Measurements from ENCODE around the gene FOSB. TPM values are rescaled to one million over a fixed set of nuclear protein-coding genes. Genes with fewer than 3 reads are reported as not detected.

FOSB gene
- total and polyA plus RNA-seq, 9 of the 15 experiments (the other 6 are each of a cell fraction or from before 2014, with no cell fraction given) = 0.11 to 2.7 (median 0.73) TPM

GRCh38 chr19:45506989-45507871, 39.4 kb downstream of the FOSB start, which contains the start of gene VASP (continued):
- TF ChIP-seq BCLAF1 (IDR thresholded peaks at IDR 0.05; ENCODE audit: borderline replicate concordance in 1 of 2, control insufficient read depth in 1 of 2, low read depth in 2 of 2, low read length in 1 of 2) (peak in 1 of 2 experiments; percentile 81; a peak in 2 of 4 replicates), NR1H2 (CRISPR knock-in tag; IDR thresholded peaks at IDR 0.05) (peak; percentile 16; the same call in 1 of the 2 replicates), MNT (conservative IDR thresholded peaks at IDR 0.05) (peak; percentile 43 to 48; a peak in 3 of 4 replicates), POLR2G (IDR thresholded peaks at IDR 0.05; ENCODE audit: low read depth, low read length) (peak; percentile 99), ZNF143 (CRISPR knock-in tag; IDR thresholded peaks at IDR 0.05) (peak; percentile 89), MYNN (IDR thresholded peaks at IDR 0.05) (peak; percentile 43; the same call in 1 of the 2 replicates), MYNN (CRISPR knock-in tag; IDR thresholded peaks at IDR 0.05) (no peak), POLR2A (conservative IDR thresholded peaks at IDR 0.05) (peak; percentile 98), GTF2F1 (IDR thresholded peaks at IDR 0.05; ENCODE audit: low read depth, low read length) (0 out of 2 replicates have a peak, but pooled peaks have one; percentile 61), FIP1L1 (IDR thresholded peaks at IDR 0.05; ENCODE audit: low read depth, low read length, poor library complexity, severe bottlenecking) (peak; percentile 83), RBFOX2 (IDR thresholded peaks at IDR 0.05; ENCODE audit: low read depth, low read length) (peak; percentile 94), CC2D1A (IDR thresholded peaks at IDR 0.05) (0 out of 2 replicates have a peak, but pooled peaks have one; percentile 16), MYBL2 (IDR thresholded peaks at IDR 0.05; ENCODE audit: low read depth) (no peak), MYBL2 (CRISPR knock-in tag; IDR thresholded peaks at IDR 0.05; ENCODE audit: borderline replicate concordance) (no peak), BRD4 (IDR thresholded peaks at IDR 0.05) (peak; percentile 61; the same call in 1 of the 2 replicates), HMG20A (CRISPR knock-in tag; conservative IDR thresholded peaks at IDR 0.05) (no peak), SIN3B (IDR thresholded peaks at IDR 0.05; ENCODE audit: low read depth) (0 out of 2 replicates have a peak, but pooled peaks have one; percentile 54)
- TF ChIP-seq, protein P1, sequence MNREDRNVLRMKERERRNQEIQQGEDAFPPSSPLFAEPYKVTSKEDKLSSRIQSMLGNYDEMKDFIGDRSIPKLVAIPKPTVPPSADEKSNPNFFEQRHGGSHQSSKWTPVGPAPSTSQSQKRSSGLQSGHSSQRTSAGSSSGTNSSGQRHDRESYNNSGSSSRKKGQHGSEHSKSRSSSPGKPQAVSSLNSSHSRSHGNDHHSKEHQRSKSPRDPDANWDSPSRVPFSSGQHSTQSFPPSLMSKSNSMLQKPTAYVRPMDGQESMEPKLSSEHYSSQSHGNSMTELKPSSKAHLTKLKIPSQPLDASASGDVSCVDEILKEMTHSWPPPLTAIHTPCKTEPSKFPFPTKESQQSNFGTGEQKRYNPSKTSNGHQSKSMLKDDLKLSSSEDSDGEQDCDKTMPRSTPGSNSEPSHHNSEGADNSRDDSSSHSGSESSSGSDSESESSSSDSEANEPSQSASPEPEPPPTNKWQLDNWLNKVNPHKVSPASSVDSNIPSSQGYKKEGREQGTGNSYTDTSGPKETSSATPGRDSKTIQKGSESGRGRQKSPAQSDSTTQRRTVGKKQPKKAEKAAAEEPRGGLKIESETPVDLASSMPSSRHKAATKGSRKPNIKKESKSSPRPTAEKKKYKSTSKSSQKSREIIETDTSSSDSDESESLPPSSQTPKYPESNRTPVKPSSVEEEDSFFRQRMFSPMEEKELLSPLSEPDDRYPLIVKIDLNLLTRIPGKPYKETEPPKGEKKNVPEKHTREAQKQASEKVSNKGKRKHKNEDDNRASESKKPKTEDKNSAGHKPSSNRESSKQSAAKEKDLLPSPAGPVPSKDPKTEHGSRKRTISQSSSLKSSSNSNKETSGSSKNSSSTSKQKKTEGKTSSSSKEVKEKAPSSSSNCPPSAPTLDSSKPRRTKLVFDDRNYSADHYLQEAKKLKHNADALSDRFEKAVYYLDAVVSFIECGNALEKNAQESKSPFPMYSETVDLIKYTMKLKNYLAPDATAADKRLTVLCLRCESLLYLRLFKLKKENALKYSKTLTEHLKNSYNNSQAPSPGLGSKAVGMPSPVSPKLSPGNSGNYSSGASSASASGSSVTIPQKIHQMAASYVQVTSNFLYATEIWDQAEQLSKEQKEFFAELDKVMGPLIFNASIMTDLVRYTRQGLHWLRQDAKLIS (CRISPR knock-in tag; IDR thresholded peaks at IDR 0.05) = peak; percentile 51; the same call in 1 of the 2 replicates
